ENCODE measurements around the gene SLC30A10.
"Not testable (repeated sequence)": the region's sequence is repeated elsewhere in the genome, so short reads cannot be mapped to it uniquely, and the experiment has no call there.

Gene SLC30A10

DNA sequence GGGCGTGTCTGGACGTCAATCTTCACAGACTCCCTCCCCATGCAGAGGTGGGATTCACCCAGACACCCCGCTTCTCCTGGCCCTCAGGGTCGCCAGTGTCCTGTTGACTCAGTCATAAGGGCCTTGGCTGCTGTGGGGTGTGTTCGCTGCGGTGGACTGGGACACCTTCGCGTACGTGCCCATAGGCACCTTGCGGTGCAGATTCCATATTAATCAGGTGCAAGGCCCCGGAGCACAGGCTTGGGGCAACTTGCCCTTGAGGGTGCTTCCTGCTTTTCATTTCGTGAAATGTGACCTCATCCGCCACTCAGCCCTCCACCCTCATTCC, 398 bp upstream of the SLC30A10 start:
- FAIRE-seq (no peak), DNase-seq (ENCODE audit: low spot score) (no peak)

DNA sequence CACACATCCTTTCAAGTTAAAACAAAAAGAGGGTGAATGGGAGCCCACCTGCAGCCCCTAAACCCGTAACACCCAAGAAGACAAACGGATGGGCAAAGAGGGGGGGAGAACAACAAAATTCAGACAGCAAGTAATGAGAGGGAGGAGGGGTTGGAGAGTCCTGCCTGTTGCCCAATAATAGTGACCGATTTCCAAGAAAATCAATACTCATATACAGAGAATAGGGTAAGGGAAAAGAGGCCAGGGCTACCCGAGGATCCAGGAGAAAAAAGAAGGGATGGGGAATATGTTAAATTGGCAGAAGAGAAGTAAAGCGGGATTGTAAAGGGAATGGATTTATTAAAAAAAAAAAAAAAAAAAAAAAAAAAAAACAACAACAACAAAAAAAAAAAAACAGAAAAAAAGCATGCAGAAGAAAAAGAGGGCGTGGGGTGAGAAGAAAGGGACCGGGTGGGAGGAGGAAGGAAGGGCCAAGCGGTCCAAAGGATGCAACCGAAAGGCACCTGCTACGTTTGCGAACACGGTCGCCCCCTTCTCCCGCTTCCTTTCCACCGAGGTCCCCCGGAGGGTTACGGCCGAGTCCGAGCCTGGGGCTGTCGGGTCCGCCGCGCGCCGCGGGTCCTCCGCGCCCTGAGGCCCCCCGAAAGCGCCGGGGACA, 930 bp downstream of the SLC30A10 start:
- FAIRE-seq (no peak), DNase-seq (ENCODE audit: low spot score) (no peak)

DNA sequence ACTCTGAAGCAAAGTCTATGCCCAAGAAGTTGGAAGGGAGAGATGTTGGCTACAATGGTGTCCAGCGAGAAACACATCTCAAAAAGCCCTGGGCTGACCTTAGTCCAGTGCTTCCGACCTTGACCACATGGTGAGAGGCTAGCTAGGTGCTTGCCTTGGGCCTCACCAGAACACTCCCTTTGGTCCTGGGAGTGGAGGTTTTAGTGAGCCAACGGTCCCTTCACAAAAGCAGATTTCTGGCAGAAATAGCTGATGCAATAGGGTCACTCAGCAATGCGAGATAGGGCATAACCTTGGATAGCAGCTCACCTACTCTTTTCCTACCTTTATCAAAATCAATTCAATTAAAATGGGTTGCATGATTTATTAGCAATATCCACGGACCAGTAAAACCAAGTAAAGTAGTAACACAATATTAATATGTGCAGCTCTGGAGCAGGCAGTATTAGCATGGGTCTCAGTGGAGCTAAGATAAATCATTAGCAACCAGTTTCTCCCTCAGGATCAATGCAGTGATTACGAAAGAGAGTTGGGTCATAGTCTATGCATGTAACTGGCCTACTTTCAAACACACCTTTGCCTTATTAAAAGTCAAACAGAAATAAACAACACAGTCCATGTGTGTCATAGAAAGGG, 1.9 kb downstream of the SLC30A10 start:
- FAIRE-seq, result no peak
- DNase-seq (ENCODE audit: low spot score), result no peak

DNA sequence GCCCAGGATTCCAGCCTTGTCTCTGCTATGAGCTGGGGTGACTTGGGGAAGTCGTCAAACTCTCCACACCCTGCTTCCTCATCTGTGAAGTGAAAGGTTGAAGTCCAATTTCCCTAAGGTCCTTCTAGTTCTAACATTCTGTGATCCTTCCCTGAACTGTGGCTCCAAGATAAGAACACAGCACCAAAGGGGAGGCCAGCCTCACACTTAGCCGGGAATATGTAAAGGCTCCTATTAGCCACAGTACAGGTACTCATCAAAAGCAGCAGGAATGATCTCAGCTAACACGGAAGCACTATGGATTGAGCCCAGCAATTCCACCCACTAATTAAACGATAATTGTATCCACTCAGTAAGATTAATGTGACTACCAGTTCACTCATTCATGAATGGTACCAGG, 4.0 kb downstream of the SLC30A10 start:
- FAIRE-seq (no peak), DNase-seq (ENCODE audit: low spot score) (no peak)

DNA sequence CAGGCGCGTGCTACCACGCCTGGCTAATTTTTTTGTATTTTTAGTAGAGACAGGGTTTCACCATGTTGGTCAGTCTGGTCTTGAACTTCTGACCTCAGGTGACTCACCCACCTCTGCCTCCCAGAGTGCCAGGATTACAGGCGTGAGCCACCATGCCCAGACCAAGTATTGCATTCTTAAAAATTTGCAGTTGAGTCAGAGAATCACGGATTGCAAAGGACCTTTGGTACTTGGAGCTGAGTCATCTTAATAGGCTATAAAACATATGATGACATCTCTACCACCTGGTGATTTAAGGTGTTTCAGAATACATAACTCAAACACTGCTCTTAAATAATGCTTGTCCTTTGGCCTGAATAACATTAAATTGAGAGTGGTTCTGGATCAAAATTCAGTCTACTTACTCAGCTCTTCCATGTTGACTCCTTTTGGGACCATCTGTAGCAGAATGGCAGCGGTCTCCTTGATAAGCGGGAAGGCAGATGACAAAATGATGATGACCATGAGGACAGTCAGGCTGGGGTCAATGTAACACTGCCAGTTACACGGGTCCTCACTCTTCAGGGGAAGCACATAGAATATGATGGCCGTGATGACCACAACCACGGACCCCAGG, 10.4 kb downstream of the SLC30A10 start:
- DNase-seq (ENCODE audit: low spot score) (peak; percentile 64), FAIRE-seq (no peak)

DNA sequence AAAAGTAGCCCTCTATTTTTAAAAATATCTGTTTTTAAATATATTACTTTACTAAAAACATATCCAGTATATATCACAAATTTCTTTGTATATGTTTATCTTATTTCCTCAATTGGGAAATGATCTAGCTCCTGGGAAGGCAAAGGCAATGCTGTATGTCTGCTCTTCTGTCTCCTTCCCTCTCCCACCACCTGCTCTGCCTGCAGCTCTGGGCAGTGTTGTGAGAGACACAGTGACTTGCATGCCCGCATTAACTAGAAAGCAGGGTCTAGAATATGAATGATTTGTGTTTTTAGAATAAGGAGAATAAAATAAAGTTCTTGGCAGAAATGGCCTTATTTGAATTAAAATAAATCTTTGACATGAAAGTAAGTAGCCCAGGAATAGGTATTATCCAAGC, 11.1 kb downstream of the SLC30A10 start:
- FAIRE-seq, result no peak
- no peak for DNase-seq (ENCODE audit: low spot score)

DNA sequence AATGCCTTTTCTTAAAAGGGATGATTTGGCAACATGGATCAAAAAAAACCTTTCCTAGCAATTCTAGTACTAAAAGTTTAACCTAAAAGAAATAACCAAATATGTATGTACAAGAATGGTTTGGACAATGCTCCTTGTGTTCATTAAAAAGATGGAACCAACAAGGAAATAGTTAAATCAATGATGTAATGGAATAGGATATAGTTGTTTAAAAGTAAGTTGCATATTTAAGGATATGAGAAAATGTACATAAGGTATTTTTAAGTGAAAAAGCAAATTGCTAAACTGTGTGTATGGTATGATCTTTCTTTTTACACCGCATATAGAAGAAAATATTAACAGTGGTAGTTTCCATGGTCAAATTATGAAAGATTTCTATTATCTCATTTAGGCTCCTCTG, 12.1 kb downstream of the SLC30A10 start:
- DNase-seq (ENCODE audit: low spot score) (no peak), FAIRE-seq (no peak)

DNA sequence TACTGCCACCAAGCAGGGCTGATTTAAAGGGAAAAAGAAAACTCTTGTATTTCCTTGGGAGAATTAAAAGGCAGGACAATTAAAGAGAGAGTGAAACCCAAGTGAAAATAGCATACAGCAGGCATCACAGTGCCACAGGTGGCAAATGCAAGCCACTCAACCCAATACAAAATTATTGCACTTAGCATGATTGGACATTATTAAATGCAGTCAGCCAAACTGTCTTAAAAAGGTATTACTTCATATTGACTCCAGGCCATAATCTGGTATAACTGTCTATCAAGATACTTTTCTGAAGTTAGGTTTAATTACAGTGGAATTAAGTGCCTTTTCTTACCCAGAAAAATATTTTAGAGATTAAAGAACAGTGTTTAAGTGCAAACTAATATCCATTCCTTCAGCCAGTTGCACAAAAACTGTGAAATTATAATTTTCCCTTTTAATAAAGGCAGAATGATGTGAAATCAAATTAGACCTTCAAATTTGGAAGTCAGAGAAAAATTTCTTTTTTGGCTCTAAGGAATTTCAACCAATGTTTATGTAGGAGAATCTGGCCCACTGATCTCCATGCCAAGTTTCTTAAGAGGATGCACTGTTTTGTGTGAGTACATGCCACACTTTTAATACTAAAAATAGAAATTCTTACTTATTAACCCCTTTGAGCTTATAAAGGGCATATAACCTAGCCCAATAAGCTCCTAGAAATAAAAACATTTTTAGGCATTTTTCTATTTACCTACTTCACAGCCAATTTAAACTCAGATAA, 15.2 kb downstream of the SLC30A10 start:
- FAIRE-seq, result no peak
- no peak for DNase-seq (ENCODE audit: low spot score)

DNA sequence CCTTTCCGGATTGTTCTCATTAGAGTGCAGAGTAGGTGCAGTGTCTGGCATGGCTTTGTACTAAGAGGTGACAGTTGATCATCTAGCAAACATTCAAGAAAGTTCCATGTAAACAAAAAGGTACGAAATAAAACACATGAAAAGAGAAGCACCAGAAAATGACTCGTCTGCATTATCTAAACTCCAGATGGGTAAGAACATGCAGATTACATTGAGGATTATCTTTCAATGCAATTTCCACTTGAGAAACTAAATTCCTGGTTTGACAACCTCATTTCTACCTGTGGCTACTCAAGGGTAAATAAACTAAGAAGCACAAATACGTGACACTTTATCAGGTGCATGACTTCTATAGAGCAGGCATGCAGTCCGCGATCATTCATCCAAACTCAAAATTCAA, 17.6 kb downstream of the SLC30A10 start:
- DNase-seq (ENCODE audit: low spot score) (no peak), FAIRE-seq (no peak)

DNA sequence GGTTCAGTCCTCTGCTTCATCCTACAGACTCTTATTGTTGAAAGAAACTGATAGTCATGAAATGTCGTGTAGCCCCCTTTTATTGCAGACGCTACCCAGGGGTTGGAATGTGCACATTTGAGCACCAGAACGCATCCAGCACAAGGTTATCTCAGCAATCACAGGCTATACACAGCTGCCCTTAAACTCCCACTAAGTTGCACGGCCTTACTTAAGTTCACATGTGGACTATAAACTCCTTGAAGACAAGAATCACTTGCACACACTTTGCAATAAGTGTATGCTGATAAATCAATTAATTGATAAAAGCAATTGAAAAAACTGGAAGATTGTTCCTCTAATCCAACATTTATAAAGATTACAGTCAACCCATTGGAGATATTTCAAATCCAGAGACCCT, 18.9 kb downstream of the SLC30A10 start:
- FAIRE-seq, result no peak

DNA sequence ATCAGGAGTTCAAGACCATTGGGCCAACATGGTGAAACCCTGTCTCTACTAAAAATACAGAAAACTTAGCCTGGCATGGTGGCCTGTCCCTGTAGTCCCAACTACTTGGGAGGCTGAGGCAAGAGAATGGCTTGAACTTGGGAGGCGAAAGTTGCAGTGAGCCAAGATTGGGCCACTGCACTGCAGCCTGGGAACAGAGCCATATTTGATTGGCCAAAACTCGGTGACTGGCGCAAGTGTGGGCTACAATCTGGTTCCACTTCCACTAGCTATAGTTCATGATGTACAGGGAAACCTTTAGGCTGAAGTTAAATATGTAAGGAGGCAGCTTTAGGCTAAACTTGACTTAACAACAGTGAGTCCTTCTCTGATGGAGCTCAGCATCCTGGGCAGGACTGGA, 20.2 kb downstream of the SLC30A10 start:
- FAIRE-seq (no peak), DNase-seq (ENCODE audit: low spot score) (no peak)

More for the DNA sequence above, 18.9 kb downstream of the SLC30A10 start:
- DNase-seq (ENCODE audit: low spot score), result no peak

DNA sequence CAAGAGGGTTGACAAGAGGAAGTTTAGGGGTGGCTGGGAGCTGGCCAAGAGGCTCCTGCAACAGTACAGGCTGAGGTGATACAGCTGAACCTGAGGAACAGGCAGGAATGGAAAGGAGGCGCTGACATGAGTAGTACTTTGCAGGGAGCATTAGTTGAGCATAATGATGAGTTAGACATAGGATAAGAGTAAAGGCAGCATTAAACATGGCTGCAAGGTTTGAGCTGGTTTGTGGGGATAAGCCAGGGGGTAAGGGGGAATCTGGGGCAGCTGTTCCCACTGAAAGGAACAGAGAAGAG, 20.6 kb downstream of the SLC30A10 start:
- DNase-seq (ENCODE audit: low spot score) (no peak), FAIRE-seq (no peak)

DNA sequence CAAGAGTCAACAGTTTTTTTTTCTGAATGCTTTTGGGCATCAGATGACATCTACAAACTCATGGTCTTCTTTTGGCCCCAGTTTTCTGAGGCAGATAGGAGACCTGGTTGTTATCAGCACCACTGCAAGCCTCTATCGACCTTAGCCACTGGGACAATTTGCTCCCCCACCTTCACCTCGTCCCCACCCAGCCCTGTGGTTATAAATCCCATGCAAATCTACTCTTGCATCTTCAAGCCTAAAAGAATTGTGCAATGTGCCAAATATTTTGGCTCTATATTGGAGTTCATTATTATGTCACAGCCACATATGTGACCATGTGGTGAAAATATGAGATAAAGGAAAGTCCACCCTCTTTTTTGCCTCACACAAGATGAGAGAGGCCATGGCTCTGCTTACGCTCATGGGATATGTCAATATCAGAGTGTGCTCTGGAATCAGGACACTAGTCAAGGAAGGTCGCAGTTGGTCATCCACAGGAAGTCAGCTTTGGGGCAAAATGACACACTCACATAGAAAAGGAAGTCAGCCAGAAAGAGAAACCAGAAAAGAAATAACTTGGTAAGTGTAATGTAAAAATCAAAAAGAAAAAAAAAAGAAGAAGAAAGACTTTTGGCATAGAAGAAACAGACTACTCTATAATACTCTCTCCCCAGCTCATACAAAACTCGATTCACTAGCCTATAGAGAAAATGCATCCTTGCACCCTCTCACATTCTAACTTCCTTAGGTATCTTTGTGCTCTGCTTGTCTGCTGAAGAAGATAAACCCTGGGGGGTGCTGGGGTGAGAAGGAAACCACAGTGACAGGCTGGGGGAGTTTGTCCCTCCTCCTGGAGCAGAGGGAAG, 21.2 kb downstream of the SLC30A10 start:
- no peak for DNase-seq (ENCODE audit: low spot score)
- no peak for FAIRE-seq

DNA sequence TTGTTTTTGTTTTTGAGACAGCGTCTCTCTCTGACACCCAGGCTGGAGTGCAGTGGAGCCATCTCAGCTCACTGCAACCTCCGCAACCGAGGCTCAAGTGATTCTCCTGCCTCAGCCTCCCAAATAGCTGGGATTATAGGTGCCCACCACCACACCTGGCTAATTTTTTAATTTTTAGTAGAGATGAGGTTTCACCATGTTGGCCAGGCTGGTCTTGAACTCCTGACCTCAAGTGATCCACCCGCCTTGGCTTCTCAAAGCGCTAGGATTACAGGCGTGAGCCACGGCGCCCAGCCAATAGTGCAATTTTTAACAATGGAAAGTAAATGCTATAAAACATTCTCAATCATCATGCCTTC, 21.8 kb downstream of the SLC30A10 start:
- DNase-seq (ENCODE audit: low spot score); FAIRE-seq: not testable (repeated sequence)

DNA sequence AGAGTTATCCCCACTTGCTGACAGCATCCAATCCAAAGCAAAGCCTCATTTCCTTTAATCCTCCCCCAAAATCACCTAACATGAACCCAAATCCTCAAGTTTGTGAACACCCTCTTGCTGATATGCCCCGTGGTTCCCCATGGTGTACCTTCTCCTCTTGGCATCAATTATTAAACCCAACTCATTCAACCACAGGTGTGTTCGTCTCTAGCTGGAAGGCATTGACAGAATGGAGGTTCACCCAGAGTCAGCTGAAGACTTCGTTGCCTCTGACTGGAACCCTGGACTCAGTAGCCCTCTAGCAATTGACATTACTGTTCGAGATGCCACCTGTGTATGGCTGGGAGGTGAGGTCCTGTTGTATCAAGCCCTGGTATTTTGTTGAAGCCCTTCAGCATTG, 22.8 kb downstream of the SLC30A10 start:
- no peak for FAIRE-seq
- DNase-seq (ENCODE audit: low spot score), result no peak

DNA sequence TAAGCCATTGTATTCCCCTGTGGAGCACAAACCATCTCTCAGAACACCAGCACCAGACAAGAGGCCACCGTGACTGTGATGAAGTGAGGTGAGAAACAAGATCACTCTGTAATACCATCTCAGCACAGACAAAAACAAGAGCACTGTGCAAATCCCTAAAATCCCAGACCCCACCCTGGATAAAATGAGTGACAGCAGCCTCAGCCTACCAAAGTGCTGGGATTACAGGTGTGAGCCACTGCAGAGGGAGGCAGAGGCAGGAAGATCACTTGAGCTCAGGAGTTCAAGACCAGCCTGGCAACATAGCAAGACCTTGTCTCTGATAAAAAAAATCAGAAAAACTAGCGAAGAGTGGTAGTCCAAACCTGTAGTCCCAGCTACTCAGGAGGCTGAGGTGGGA, 23.4 kb downstream of the SLC30A10 start:
- DNase-seq (ENCODE audit: low spot score), result no peak

DNA sequence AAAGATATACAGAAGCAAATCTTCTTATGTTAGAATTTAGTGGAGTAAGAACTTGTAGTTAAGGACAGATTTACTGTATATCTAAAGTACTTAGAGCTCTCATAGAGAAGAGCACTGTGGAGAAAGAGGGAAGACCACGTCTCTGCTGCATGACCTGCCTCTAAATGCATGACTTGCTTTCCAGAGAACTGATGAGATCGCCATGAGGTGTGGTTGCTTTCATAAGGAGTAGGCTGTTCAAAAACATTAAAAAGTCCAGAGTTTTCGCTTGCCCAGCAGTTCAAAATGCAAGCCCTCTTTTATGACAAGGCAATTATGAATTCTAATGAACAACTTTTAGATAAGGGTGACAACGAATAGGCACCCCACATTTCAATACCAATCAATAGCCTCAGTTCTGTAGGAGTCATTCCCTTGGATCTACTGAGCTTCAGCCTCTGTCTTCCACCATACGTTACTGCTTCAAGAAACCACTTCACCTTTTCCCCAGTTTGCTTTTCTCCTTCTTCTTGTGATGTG, 24.9 kb downstream of the SLC30A10 start:
- FAIRE-seq, result no peak
- DNase-seq (ENCODE audit: low spot score), result no peak

More for the DNA sequence above, 23.4 kb downstream of the SLC30A10 start:
- no peak for FAIRE-seq

DNA sequence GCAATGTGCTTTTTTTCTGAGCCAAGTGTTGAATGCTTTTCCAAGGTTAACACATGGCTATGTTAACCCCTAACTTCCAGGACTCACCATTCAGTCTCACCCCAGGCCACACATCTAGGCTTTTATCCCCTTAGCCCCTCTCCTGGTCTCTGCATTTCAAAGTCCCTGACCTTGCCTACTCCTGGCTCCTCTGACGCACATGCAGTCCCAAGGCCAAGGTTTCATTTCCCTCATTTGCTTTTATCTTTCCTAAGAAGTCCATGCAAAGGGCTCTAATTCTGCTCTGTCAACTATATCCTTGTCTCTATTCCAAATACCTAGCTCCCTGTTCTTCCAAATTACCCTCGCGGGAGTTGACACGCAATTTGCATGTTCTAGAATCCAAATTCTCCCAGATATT, 25.4 kb downstream of the SLC30A10 start:
- FAIRE-seq (no peak), DNase-seq (ENCODE audit: low spot score) (no peak)

DNA sequence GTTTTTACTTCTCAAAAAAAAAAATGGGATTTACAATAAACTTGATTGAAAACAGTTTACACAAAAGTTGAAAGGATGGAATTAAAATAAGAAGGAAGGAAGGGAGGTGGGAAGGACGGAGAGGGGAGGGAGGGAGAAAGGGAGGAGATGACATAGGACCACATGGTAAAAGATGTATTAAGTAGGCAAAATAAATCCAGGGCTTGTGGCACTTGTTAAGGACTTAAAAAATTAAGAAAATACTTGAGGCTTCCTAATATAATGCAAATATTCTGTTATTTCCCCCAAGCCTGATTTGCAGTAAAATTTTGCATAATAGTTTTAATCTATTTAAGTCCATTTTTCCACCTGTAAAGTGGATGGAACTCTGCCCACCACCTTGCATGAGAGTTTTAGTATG, 27.5 kb downstream of the SLC30A10 start:
- no peak for DNase-seq (ENCODE audit: low spot score)
- no peak for FAIRE-seq

DNA sequence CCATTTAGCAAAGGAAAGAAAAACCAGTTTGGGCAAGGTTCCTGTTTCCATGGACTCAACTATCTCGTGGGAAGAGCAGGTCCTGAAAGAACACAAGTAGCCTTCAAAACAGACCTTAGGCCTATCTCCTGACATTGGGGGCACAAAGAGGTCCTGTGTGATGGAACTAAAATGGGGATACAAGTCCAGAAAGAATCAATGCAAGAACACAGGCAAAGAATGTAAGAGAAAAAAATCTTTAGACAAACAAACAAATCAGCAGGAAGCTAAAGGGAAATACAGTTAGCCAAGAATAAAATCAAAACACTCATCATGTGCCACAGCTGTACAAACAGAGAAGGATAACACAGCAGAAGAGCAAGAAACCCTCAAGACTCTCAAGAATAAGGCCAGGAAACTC, 28.2 kb downstream of the SLC30A10 start:
- FAIRE-seq, result no peak
- no peak for DNase-seq (ENCODE audit: low spot score)

DNA sequence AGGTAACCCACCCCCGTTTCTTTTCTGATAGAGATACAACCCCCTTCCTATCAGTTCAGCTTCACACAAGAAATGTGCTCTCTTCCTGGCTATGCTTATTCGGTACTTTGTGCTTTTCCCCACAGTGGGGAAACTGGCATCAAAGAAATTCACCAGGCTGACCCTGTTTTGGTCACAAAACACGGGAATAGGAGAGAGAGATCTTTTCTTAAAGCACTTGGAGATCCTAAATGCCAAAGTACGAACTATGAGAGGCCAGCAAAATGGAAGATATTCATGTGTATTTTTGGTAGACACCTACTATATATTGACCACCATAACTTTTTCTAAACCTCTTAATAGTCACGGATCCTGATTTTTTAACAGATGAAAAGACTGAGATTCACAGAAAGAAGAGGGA, 30.0 kb downstream of the SLC30A10 start:
- DNase-seq (ENCODE audit: low spot score) (no peak), FAIRE-seq (no peak)

DNA sequence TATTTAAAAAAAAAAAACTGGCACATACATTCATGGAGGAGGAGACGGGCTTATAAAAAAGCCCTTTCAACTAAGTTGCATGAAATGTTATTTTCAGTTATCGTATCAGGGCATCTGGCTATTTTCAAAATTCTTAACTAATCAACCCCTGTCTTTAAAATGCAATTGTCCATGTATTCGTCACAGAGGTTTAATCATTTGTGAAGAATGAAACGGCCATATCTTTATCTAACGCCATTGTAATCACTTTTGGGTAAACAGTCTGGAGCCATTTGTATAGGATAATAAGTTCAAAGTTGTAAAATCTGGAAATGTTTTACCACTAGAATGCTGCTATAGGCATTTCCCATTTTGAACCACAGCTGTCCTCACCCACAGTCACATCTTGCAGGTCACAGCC, 30.4 kb downstream of the SLC30A10 start:
- no peak for FAIRE-seq
- no peak for DNase-seq (ENCODE audit: low spot score)

All from urothelium cell line (cell line).